ENCODE data around the gene KLHL35.

GRCh38 chr11:75475767-75476650, 43.0 kb upstream of the KLHL35 start:
- TF ChIP-seq CTCF (IDR thresholded peaks at IDR 0.05) (no peak), POLR2A (IDR thresholded peaks at IDR 0.05) (no peak)
